NCI-H1092 treated with DMSO at 0.1 percent for 48 hours (cell line): ENCODE results near the gene STAT4.

Experiments used
- DNase-seq: peaks from one replicate; lab custom pipeline; 2025; lab: John Stamatoyannopoulos, UW

The STAT4 gene

DNA sequence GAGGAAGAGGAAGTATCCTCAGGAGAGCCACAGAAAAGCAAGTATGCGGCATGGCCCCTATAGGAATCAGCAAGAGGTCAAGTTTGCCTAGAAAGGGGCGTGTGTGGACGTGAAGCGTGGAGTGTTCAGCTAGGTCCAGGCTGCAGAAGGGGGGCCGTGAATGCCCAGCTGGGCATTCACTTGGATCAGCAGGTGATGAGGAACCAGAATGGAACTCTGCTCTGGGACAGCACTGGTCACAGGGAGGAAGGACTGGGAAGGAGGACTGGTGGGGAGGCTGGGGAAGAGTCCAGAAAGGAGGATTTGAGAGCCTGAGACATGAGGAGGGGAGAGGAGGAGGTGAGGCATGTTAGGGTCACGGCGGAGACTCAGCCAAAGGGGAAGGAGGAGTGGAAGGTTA, 156.6 kb downstream of the STAT4 start:
- no peak for DNase-seq

DNA sequence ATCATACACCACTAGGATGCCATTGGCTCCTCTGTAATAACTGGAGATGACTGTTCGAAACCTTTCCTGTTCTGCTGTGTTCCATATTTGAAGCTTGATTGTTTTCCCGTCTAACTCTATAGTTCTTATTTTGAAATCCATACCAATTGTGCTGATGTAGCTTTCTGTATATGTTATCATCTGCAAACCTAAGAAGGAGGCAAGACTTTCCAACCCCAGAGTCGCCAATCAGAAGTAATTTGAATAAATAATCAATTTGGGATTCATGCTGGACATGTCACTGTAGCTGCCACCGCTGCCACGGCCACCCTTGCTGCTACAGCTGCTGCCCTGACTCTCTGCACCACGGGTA, 157.5 kb downstream of the STAT4 start:
- no peak for DNase-seq

GRCh38 chr2:190990132-190990531, 160.7 kb downstream of the STAT4 start:
- DNase-seq, result no peak

DNA sequence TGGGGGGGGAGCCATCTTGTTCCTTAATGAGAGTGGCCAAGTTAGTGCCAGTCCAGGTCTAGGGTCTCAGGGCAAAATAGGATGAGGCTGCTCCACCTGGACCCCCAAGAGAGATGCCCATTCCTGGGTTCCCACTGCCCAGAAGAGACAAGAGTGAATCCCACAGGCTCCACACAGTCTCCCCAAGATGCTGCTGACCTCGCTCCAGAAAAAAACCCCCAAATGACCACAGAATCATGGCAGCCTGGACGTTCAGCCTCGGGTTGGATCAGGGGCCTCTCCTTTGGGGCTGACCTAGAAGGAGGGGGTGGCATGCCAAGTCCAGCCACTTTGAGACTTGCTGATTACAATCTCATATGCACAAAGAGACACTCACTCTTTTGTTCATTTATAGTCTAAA, 161.9 kb downstream of the STAT4 start:
- no peak for DNase-seq

GRCh38 chr2:190987938-190988337, 162.9 kb downstream of the STAT4 start:
- DNase-seq, result no peak

GRCh38 chr2:190987116-190987515, 163.7 kb downstream of the STAT4 start:
- no peak for DNase-seq

- no peak for DNase-seq
Observed at GRCh38 chr2:190986221-190986953, 164.4 kb downstream of the STAT4 start.

DNA sequence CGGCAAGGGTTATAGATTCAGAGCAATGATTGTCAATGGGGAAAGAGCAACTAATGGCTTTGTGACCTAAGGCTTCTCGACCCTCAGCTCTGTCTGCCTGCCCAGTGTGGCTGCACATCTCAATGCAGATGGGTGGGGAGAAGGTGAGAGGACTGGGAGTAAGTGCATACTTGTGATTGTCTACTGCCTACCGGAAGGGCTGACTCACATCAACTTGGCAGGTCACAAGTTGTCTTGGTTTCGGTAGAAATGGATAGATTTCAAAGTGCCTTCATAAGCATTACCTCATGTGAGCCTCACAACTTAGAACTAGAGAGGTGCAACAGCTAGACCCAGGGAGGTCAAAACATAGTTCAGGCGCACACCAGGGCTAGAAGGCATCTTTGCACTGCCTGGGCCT, 166.2 kb downstream of the STAT4 start:
- DNase-seq, result no peak

GRCh38 chr2:190982262-190983034, 168.3 kb downstream of the STAT4 start:
- no peak for DNase-seq

DNA sequence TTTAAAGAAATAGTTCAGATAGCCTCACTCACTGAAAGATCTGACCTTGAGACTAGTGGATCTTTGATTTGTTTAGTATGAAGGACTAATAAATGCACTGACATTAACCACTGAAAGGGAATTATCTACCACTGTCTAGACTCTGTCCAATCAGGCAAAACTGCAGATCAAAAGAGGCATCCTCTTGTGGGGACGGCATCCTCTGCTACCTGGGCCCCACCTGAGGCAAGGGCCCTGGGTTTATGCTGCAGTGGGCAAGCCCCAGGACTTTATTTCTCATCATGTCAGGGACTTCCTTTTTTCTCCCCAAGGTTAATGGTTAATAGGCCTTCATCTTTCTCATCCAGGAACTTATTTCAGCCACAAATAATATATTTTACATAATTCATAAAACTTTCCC, 169.1 kb downstream of the STAT4 start:
- DNase-seq, result no peak

- DNase-seq, result no peak
Observed at GRCh38 chr2:190981333-190981732, 169.5 kb downstream of the STAT4 start.

DNA sequence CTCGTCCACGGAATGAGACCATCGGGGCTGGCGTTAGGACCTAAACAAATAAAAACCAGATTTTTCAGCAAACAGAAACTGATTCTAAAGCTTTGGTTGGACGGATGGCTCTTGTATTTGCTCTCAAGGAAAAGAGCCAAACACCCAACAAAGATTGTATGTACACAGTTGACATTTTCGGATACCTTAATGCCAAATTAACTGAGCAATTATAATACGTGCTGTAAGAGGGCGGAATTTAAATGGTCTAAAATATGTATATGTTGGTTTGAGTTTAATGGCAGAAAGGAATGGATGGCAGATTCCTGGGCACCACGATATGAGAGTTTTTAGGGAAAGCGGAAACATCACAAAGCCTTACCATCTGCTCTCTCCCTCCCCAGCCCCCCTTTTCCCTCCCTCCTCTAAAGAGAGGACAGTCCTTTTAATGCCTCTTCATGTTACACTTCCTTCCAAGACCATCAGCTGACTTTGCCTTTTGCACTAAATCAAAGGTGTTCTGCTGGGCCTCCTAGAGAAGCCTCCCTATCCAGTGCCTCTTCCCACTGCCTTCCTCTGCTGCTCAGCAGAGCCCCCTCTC, 170.1 kb downstream of the STAT4 start:
- DNase-seq, result peak; percentile 83

DNA sequence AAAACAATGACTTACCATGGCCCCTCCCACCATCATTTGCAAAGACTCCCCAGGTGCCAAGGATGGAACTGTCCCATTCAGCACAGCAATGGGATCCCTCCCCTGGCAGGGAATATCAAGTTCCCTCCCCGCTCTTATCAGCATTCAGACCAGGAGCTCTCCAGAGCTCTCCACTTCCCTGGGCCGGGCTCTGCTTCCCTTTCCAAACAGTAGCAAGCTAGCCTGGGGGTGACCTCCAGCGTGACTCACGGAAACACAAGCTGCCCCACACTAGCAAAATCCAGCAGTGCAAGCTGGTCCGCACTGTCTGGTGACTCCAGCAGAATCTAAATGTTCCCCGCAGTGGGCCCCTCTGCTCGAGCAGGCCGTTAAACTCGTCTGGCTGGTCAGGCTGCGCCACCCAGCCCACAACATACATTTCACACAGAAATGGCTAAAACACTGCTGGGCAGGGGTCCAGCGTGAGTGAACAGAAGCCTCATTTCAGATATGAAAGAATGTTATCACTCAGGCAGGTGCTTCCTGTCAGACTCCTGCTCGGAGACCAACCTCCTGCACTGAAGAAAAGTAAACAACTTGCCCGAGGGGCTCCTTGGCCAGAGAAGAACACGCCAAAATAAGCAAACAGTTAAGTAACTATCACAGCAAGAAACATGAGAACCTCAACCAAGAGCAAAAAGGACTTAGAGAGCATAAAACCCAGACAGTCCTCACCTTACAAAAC, 170.7 kb downstream of the STAT4 start:
- peak; percentile 90 for DNase-seq
